ENCODE results near the gene RDH8. TPM values are rescaled to one million over a fixed set of nuclear protein-coding genes. Genes with fewer than 3 reads are reported as not detected.

The RDH8 gene
- total RNA-seq, 1 donor from 2014 or later: not detected

- DNase-seq (ENCODE audit: low read depth): no peak
- TF ChIP-seq CTCF (conservative IDR thresholded peaks at IDR 0.05; ENCODE audit: low read depth, low read length): no peak
- H3K4me3 ChIP-seq (ENCODE audit: low read depth, low read length): no peak overlapping the region
Measured at GRCh38 chr19:9970481-9970880, 42.8 kb upstream of the RDH8 start.

DNA sequence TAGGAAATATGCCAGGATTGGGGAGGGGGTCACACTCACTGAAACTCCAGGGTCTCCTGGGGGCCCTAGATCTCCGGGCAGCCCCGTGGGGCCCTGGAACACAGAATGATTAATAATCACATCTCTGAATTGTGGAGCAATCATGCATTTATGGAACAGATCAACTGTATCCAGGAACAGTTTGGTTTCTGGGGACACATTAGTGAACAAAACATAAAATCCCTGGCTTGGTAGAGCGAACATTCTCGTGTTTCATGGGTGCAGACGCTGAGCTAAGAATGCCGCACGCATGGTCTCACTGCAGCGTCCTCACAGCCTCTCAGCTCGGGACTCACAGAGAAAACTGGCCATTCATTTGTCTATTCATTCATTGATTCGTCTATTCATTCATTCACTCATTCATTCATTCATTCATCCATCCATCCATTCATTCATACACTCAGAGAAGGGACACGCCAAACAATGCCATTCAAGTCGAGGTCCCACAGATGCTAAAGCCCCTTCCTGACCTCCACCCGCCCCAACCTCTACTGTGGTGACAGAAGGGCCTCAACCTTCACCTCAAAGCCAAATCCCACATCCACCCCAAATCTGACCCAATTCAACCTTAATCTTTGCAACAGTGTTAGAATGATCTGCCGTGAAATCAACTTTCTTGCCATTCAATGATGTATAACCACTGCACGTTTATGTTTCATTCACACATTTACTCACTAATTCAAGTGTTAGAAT is 42.0 kb upstream of the RDH8 start:
- no peak overlapping the region for H3K4me3 ChIP-seq (ENCODE audit: low read depth, low read length)
- DNase-seq (ENCODE audit: low read depth): no peak
- TF ChIP-seq CTCF (conservative IDR thresholded peaks at IDR 0.05; ENCODE audit: low read depth, low read length): no peak

GRCh38 chr19:9972103-9972502 is 41.2 kb upstream of the RDH8 start:
- TF ChIP-seq CTCF (conservative IDR thresholded peaks at IDR 0.05; ENCODE audit: low read depth, low read length): no peak
- no peak for DNase-seq (ENCODE audit: low read depth)
- H3K4me3 ChIP-seq (ENCODE audit: low read depth, low read length): no peak overlapping the region

- TF ChIP-seq CTCF (conservative IDR thresholded peaks at IDR 0.05; ENCODE audit: low read depth, low read length): no peak
- DNase-seq (ENCODE audit: low read depth): no peak
- H3K4me3 ChIP-seq (ENCODE audit: low read depth, low read length): no peak overlapping the region
Measured at GRCh38 chr19:9981406-9982260, 31.6 kb upstream of the RDH8 start.

DNA sequence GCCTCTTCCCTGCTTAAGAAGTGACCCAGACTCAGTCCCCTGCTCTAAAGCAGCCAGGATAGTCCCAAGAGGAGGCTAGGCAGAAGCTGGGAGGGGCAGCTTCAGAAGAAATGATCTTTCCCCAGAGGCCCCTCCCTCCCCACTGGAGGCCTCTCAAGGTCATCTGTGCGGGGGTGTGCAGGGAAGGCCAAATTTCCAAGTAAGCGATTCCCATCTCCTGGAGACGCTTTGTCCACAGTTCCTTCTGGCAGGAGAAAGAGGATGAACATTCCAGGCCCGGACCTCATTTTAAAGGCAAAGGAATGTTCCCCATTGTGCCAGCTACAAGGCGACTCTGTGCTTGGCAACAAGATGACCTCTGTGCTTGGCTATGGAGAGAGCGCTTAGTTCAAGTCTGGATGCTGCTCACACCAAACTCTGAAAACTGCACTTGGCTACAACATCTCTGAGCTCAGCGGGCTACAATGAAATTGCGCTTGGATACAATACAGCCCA is 26.4 kb upstream of the RDH8 start:
- TF ChIP-seq CTCF (conservative IDR thresholded peaks at IDR 0.05; ENCODE audit: low read depth, low read length): no peak
- no peak overlapping the region for H3K4me3 ChIP-seq (ENCODE audit: low read depth, low read length)
- no peak for DNase-seq (ENCODE audit: low read depth)

DNA sequence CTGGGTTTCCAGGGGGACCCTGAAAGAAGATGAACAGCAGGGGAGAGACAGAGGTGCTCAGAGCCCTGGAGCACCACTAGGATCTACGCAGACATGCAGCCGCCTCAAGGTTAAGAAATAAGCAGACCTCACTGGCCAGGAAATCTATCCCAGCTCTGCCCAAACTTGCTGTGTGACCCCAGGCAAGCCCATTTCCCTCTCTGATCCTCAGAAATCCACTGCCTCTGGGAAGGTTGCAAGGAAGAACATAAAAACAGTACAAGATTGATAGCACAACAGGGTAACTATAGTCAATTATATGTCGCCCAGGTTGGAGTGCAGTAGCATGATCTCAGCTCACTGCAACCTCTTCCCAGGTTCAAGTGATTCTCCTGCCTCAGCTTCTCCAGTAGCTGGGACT is 23.8 kb upstream of the RDH8 start:
- no peak for DNase-seq (ENCODE audit: low read depth)
- no peak overlapping the region for H3K4me3 ChIP-seq (ENCODE audit: low read depth, low read length)
- TF ChIP-seq CTCF (conservative IDR thresholded peaks at IDR 0.05; ENCODE audit: low read depth, low read length): no peak

Measured in epithelial cell of proximal tubule (primary cell).